GM21528 (cell line): ENCODE results near the gene GID4.

ENCODE experiments used
- ATAC-seq: cut with Tn5 transposase; IDR thresholded peaks from one replicate; pipeline ENCODE4 v1.9.1; 2021; ENCODE audit warnings: mild to moderate bottlenecking, moderate library complexity; ENCODE audit not compliant: unreplicated experiment, low FRiP score

GID4 gene

GRCh38 chr17:18015593-18015992 is 23.6 kb upstream of the GID4 start:
- ATAC-seq = no peak

GRCh38 chr17:18016426-18016825 is 22.8 kb upstream of the GID4 start:
- no peak for ATAC-seq

DNA sequence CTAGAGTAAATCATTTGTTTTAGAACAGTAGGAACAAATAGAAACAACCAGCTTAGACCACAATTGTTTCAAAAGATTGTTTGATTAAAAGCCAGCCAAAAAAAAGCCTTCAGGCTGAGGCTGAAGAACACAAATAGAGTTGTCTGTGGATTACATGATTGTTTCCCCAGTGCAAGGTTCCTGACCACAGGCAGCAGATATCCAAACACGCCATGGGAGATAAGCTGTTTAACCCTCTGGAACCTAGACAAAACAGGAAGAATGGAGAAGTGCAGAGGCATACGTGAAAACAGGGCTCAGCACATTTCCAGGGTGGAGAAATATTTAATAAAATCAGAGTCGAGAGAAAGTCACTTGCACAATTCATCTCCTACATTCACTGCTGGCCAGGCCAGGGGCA is 21.2 kb upstream of the GID4 start:
- no peak for ATAC-seq

DNA sequence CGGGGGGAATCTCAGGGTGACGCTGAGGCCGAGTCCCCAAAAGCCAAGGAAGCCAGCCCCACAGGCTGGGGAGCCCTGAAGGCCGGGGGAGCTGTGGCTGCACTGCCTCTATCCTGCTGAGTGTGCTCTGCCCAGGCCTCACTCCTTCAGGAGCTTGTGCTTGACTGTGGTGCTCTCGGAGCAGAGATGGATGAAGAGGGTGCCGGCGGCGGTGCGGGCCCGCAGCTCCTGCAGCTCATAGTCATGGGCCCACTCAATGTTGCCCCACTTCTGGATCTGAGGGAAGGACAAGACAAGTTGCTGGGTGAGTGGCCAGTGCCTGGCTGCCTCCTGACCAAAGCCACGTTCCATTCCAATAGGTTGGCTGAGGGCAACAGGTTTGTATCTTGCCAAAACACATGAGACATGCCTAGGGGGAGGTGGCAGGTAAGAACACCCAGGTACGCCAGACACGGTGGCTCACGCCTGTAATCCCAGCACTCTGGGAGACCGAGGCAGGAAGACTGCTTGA is 20.7 kb upstream of the GID4 start:
- no peak for ATAC-seq

- no peak for ATAC-seq
These were observed 19.4 kb upstream of the GID4 start for GRCh38 chr17:18019838-18020154.

DNA sequence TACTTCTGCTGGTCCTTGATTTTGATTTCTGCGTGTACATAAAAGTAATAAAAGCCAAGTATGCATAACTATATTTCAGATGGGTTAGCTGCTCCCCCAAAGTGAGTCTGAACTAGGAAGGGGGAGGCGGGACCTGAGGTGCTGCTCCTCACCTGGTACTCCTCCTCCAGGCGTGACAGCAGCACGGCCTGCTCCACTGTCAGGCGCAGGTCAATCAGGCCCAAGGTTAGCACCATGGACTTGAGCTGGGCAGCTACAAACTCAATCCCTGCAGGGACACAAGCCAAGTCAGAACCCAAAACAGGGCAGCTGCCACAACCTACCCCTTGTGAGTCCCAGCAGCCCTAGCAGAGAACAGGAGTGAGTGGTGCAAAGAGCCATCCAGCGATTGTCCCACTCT is 18.2 kb upstream of the GID4 start:
- ATAC-seq = no peak

DNA sequence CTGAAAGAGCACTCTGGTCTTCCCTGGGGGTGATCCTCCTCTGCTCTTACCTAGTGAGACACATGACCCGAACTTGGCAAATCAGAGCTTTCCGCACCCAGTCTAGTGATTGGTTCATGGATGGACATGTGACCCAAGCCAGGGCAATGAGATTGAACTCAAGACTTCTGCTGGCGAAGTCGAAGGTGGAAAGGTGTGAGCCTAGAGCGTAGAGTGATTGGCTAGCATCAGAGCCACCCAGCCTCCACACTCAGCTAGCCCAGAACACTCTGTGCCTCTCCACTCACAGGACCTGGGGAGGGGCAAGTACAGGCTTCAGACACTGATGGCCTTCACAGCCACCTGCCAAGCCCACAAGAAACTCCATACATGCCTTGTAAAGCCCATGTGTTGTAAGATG is 17.8 kb upstream of the GID4 start:
- no peak for ATAC-seq

GRCh38 chr17:18025241-18025944 is 13.8 kb upstream of the GID4 start:
- no peak for ATAC-seq

DNA sequence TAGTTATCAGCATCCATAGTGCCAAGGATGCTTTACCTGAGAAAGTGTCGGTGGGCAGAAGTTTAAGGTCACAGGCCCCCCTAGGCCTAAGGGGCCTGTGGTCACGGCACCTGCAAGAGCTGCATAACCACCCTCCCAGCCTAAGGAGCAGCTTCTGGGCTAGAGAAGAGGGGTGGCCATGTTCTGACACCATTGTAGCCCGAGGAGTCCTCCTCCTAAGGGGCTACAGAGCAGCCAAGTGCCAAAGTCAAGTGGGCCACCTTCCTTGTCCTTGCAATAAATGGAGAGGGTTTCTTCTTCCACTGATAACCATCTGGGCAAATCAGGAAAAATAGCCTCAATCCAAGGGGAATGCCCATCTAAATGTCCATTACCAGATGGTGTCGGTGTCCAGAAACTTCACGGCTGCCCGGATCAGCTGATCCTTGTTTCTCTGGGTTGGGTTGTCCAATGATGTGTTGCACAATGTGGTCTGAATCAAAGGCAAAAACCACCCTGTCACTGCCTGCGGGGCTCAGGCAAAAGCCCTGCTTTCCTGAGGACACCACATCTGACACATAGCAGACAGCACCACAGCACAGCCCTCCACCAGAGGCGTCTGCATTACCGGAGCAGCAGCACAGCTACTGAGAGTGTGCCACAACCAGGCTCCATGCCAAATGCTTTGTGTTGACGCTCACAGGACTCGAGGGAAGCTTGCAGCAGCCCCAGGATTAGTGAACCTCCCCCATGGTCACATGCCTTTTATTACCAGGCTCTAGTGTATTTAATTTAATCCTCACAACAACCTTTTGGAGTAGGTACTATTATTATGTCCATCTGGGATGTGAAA is 13.0 kb upstream of the GID4 start:
- no peak for ATAC-seq

- no peak for ATAC-seq
These were observed 11.9 kb upstream of the GID4 start for GRCh38 chr17:18027280-18027679.

GRCh38 chr17:18028114-18028951 is 10.9 kb upstream of the GID4 start:
- no peak for ATAC-seq

GRCh38 chr17:18028952-18029540 is 10.2 kb upstream of the GID4 start:
- no peak for ATAC-seq

DNA sequence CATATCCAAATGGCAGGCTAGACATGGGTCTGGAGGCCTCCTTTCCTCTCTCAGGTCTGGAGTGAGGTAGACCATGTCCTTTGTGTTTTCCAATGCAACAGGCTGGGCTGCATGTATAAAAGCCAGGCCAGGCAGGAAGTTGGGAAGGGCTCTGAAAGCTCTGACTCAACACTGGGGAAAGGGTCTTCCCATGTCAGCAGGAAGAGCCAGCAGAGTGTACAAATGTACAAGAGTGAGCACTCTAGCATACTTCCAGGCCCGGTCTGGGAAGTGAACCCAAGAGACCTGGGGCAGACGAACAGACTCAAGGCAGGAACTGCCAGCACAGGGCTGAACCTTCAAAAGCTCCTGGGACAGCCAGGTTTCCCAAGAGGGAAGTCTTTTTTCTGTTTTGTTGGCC is 7.3 kb upstream of the GID4 start:
- ATAC-seq = no peak

DNA sequence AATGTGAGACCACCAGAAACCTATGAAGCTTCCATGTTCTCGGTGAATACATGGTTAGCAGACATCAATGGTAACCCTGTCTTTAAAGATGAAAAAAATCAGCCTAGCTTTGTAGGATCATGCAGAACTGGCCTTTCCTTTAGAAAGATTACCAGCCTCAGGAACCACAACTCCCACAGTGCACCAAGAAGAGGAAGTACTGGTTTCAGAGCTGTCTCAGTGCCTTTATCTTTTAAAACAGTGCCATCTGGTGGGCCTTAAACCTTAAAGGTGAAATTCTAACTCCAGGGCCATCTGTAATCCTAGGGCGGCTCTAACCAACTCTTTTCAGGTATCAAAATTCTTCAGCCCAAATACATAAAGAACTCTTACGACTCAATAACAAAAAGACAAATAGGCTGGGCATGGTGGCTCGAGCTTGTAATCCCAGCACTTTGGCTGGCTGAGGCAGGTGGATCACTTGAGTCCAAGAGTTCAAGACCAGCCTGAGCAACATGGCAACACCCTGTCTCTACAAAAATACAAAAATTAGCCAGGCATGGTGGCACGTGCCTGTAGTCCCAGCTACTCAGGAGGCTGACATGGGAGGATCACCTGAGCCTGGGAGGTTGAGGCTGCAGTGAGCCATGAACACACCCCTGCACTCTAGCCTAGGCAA is 5.6 kb upstream of the GID4 start:
- peak; percentile 58 for ATAC-seq

DNA sequence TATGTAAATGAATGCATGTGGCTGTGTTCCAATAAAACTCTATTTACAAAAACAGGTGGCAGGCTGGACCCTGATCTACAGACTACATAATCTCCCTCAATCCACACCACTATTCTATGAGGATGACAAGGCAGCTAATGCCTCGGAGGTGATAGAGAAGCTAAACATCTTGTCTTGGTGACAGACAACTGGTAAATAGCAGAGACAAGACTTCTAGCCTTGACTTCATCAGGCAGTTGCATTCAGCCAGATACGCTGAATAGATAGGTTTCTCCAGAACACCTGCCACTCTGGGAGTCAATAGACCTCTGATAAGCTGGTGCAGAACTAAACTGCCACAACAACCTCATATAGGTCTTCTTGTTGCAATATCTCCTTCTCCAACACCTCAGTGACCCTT is 3.5 kb upstream of the GID4 start:
- ATAC-seq = no peak

- ATAC-seq = no peak
These were observed 1.7 kb upstream of the GID4 start for GRCh38 chr17:18037486-18037885.

GRCh38 chr17:18038149-18038850 is 908 bp upstream of the GID4 start:
- peak; percentile 10 for ATAC-seq

GRCh38 chr17:18039535-18040260 is 490 bp downstream of the GID4 start:
- ATAC-seq = peak; percentile 12

- no peak for ATAC-seq
These were observed 1.2 kb downstream of the GID4 start for GRCh38 chr17:18040261-18040858.
